ENCODE data around the gene INKA1. TPM values are rescaled to one million over a fixed set of nuclear protein-coding genes. Genes with fewer than 3 reads are reported as not detected.
A peak's percentile ranks its signal among the peaks of the same experiment; 100 is the strongest.

Gene INKA1
- total and polyA plus RNA-seq, 2 of the 8 experiments (the other 6 are each of a cell fraction or from before 2014, with no cell fraction given) = 1.3 to 4.7 TPM

GRCh38 chr3:49813497-49814174, 10.6 kb downstream of the INKA1 start, which contains the start of gene UBA7:
TSS of gene UBA7 (minus strand) at chr3:49813953. CDS start at chr3:49813787, 166 bp downstream.
- Histone ChIP-seq H3K36me3 (ENCODE audit: control insufficient read depth in 2 of 4, insufficient read depth in 4 of 4, low read length in 3 of 4) (no peaks in the 10 kb centered on the region), H4K5ac (ENCODE audit: insufficient read length, low read depth, low read length) (no peak within 1 kb of the TSS), H3K4me1 (replicated peaks in 1 of 4; ENCODE audit: control insufficient read depth in 3 of 4, insufficient read depth in 4 of 4, low read length in 3 of 4) (no peaks in the 10 kb centered on the region), H3K18ac (ENCODE audit: extremely low read depth, low read length) (no peak within 1 kb of the TSS), H3K27ac (ENCODE audit: low read depth, low read length) (no peak within 1 kb of the TSS), H3K23ac (ENCODE audit: insufficient read length) (no peak within 1 kb of the TSS), H3K79me1 (ENCODE audit: low read depth, low read length) (no peaks in the 10 kb centered on the region; the same call in 1 of the 2 replicates), H3K9me3 (ENCODE audit: insufficient read depth in 2 of 2, low read depth in 1 of 2, low read length in 1 of 2) (no peaks in the 10 kb centered on the region), H4K8ac (ENCODE audit: extremely low read depth, insufficient read depth, low read length) (peak within 1 kb of the TSS; percentile 29; the same call in 1 of the 2 replicates), H2AK5ac (ENCODE audit: low read depth, low read length) (no peak within 1 kb of the TSS), H2BK120ac (replicated peaks; ENCODE audit: low read depth, low read length) (no peak within 1 kb of the TSS), H2BK20ac (ENCODE audit: low read length) (no peak within 1 kb of the TSS), H3K27me3 (replicated peaks in 1 of 4; ENCODE audit: control insufficient read depth in 3 of 4, extremely low read depth in 1 of 4, insufficient read depth in 3 of 4, low read length in 3 of 4) (peaks cover 0 to 3% (median 0%) of the 10 kb centered on the region in 4 experiments; a peak in 1 of 7 replicates), H4K91ac (replicated peaks; ENCODE audit: insufficient read length, low read length) (no peak within 1 kb of the TSS), H2BK15ac (ENCODE audit: low read length) (no peak within 1 kb of the TSS), H3K4me2 (ENCODE audit: insufficient read depth in 1 of 2, low read depth in 2 of 2, low read length in 2 of 2) (no peak within 1 kb of the TSS), H3K56ac (replicated peaks; ENCODE audit: insufficient read length, low read depth, low read length) (no peak within 1 kb of the TSS), H3K4me3 (ENCODE audit: extremely low read depth in 1 of 4, insufficient read depth in 2 of 4, low read depth in 3 of 4, low read length in 4 of 4) (no peak within 1 kb of the TSS), H3K4ac (replicated peaks; ENCODE audit: insufficient read length, low read depth, low read length) (no peak within 1 kb of the TSS), H3K14ac (ENCODE audit: insufficient read length) (no peak within 1 kb of the TSS), H3K9ac (replicated peaks in 1 of 4; ENCODE audit: extremely low read depth in 1 of 4, low read depth in 3 of 4, low read length in 3 of 4) (no peak within 1 kb of the TSS), H4K20me1 (replicated peaks in 1 of 2; ENCODE audit: control insufficient read depth in 1 of 2, insufficient read depth in 2 of 2, low read length in 2 of 2) (no peaks in the 10 kb centered on the region), H3K79me2 (ENCODE audit: control insufficient read depth in 1 of 2, insufficient read depth in 2 of 2, low read length in 2 of 2) (no peaks in the 10 kb centered on the region), H2BK5ac (ENCODE audit: low read depth, low read length) (no peak within 1 kb of the TSS), H2AFZ (ENCODE audit: low read length) (0 out of 2 replicates have a peak within 1 kb of the TSS, but pooled peaks have one; percentile 0), H3K23me2 (ENCODE audit: low read depth, low read length) (no peaks in the 10 kb centered on the region), H2BK12ac (ENCODE audit: low read depth, low read length) (0 out of 2 replicates have a peak within 1 kb of the TSS, but pooled peaks have one; percentile 39)
- WGBS, 2 experiments (ENCODE audit: extremely low coverage in 1 of 2, insufficient coverage in 1 of 2, insufficient read length in 1 of 2, insufficient replicate concordance in 2 of 2, low coverage in 1 of 2, low lambda C conversion rate in 2 of 2, missing lambda C conversion rate in 1 of 2) = 89% methylated on average over 9 of the region's 9 CpGs; no CpG with 5 or more reads in 1 of the 2 experiments
- ChIA-PET POLR2A (ENCODE audit: partially characterized antibody) (no interaction called here), CTCF (ENCODE audit: partially characterized antibody) (interaction anchor here (0.9 to 17.0 kb wide), 6 partner anchors 7 to 112 kb away, joined by 3 to 266 read pairs (median 10); partner anchors contain the start of gene INKA1)
- TF ChIP-seq MAFK (IDR thresholded peaks at IDR 0.05; ENCODE audit: low read depth, low read length) = no peak
- no peak for TF ChIP-seq RXRA (IDR thresholded peaks at IDR 0.05; ENCODE audit: insufficient read depth, low read depth, low read length)
- no peak for TF ChIP-seq SP2 (IDR thresholded peaks at IDR 0.05; ENCODE audit: low read length)
- no peak for TF ChIP-seq TCF12 (IDR thresholded peaks at IDR 0.05; ENCODE audit: low read depth, low read length)
- TF ChIP-seq SAP30 (IDR thresholded peaks at IDR 0.05; ENCODE audit: insufficient read depth, insufficient replicate concordance, low read length) = no peak
- TF ChIP-seq RNF2 (IDR thresholded peaks at IDR 0.05; ENCODE audit: borderline replicate concordance, low read depth, low read length, missing control alignments, poor library complexity, severe bottlenecking) = no peak
- TF ChIP-seq BCL11A (IDR thresholded peaks at IDR 0.05; ENCODE audit: low read depth in 2 of 2, low read length in 2 of 2) = no peak
- TF ChIP-seq BRCA1 (IDR thresholded peaks at IDR 0.05; ENCODE audit: low read depth, low read length) = no peak
- no peak for TF ChIP-seq BACH1 (IDR thresholded peaks at IDR 0.05; ENCODE audit: low read length)
- no peak for TF ChIP-seq EGR1 (IDR thresholded peaks at IDR 0.05; ENCODE audit: borderline replicate concordance, low read depth, low read length)
- DNase-seq (ENCODE audit: low read depth in 1 of 2, low spot score in 2 of 2) = no peak
- no peak for FAIRE-seq
